Stomach smooth muscle (tissue), 2 donors: Measurements from ENCODE around the gene PNRC2.

Experiments used
- H3K27ac ChIP-seq: one replicate; pipeline ENCODE4 v1.7.0; 2013; ENCODE audit warnings: mild to moderate bottlenecking, low read length, inconsistent platforms
- H3K27me3 ChIP-seq, 2 donors: one replicate each; pipeline ENCODE4 v1.7.0; 2013; ENCODE audit warnings: low read length in 2 of 2; ENCODE audit not compliant: insufficient read depth in 2 of 2, control insufficient read depth in 1 of 2
- H3K36me3 ChIP-seq, 2 donors: one replicate each; pipeline ENCODE4 v1.7.0; 2013; ENCODE audit warnings: low read length in 2 of 2; ENCODE audit not compliant: control insufficient read depth in 2 of 2, insufficient read depth in 2 of 2
- H3K4me1 ChIP-seq: one replicate; pipeline ENCODE4 v1.7.0; 2013; ENCODE audit warnings: low read length; ENCODE audit not compliant: control insufficient read depth, insufficient read depth
- H3K4me3 ChIP-seq, 2 donors: one replicate each; pipeline ENCODE4 v1.7.0; 2013; ENCODE audit warnings: low read length in 2 of 2
- H3K9ac ChIP-seq, 2 donors: one replicate each; pipeline ENCODE4 v1.7.0; 2013; ENCODE audit warnings: low read length in 2 of 2, mild to moderate bottlenecking in 1 of 2
- H3K9me3 ChIP-seq, 2 donors: one replicate each; pipeline ENCODE4 v1.7.0; 2013; ENCODE audit warnings: low read length in 2 of 2; ENCODE audit not compliant: control insufficient read depth in 2 of 2
- donor health status: healthy.
- donor health status: Pancreatic carcinoma.

The PNRC2 gene

DNA sequence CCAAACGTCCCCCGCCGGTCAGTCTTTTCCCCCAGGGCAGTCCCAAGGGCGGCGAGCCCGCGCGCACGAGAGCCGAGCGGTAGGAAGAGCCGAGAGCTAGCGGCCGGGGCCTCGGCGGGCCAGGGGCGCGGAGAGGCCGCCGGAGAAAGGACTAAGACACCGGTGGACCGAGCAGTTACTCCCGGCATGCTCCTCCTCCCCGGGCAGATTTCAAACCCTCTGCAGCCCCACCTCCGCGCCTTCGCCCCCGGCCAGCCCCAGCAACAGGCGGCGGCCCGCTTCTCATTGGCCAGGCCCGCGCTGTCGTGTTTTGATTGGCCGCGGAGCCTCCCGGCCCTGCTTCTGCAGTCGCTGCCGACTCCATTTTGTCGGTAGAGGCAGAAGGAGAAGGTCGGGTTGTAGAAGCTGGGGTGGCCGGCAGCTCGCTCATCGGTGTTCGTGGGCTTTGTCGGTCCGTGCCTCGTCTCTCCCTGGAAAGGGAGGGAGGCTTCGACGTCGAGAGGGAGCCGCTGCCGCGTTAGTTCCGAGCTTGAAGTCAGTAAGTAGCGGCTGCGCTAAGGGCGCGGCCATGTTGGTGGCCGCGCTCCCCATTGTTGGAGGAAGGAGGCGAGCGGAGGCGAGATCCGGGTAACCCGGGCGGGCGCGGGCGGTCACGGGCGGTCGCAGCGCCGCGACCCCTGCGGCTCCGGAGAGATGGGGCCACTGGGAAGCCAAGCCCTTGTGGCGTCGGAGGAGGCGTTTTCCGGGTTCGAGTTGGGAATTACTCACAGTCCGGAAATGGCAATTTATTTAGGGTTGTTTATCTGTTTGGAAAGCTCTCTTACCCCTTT, at the start of gene PNRC2:
PNRC2 (plus strand) TSS at position 368 of the 830 bp plus-strand sequence. CDS start 1,630 bp downstream, outside the sequence.
- H3K27me3 ChIP-seq, result no peaks in the 10 kb centered on the region
- H3K4me1 ChIP-seq, result peaks cover 10% of the 10 kb centered on the region
- H3K9me3 ChIP-seq, result no peaks in the 10 kb centered on the region
- H3K27ac ChIP-seq, result peak within 1 kb of the TSS; percentile 96
- peak within 1 kb of the TSS; percentile 86 to 99 for H3K4me3 ChIP-seq
- no peaks in the 10 kb centered on the region for H3K36me3 ChIP-seq
- peak within 1 kb of the TSS; percentile 98 to 99 for H3K9ac ChIP-seq

DNA sequence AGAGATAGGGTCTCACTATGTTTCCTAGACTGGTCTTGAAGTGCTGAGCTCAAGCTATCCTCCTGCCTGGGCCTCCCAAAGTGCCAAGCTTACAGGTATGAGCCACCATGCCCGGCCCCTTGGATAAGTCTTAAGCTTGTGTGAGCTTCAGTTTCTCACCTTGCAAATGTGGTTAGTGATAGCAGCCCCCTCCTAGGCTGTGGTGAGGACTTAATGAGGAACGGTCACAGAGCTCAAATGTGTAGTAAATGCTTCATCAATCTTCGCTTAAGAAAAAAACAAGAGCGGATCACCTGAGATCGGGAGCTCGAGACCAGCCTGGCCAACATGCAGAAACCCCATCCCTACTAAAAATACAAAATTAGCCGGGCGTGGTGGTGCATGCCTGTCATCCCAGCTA, 49.5 kb upstream of the PNRC2 start:
- no peaks in the 10 kb centered on the region for H3K36me3 ChIP-seq
- H3K27me3 ChIP-seq, result peaks cover 10 to 16% of the 10 kb centered on the region in 2 donors
- H3K9me3 ChIP-seq, result no peaks in the 10 kb centered on the region
- H3K9ac ChIP-seq, result no peak overlapping the region
- H3K27ac ChIP-seq, result no peak overlapping the region
- no peak overlapping the region for H3K4me3 ChIP-seq
- no peaks in the 10 kb centered on the region for H3K4me1 ChIP-seq

DNA sequence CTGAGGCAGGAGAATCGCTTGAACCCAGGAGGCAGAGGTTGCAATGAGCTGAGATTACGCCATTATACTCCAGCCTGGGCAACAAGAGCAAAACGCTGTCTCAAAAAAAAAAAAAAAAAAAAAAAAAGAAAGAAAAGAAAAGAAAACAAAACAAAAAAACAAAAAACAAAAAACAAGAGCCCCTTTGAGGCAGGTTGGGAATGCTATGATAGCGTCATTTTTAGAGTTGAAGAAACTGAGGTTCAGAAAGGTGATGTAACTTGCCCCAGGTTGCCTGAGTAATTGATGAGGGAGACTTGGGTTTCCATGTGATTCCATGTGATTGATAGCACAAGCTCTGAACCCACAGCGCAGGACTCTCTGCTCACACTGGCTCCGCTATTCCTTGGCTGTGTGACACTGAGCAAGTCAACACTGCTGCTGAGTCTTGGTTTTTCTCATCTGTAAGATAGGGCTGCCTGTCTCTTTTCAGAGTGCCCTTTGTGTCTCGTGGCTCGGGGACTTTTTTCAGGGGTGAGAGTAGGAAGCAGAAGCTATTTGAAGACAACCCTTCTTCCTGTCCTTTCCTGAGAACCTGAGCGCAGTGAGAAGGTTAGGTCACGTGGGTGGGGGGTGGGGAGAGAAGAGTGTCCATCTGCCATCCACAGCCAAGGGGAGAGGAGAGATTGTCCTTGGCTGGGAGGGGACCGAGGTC, 48.9 kb upstream of the PNRC2 start:
- Histone ChIP-seq H3K4me3 (no peak overlapping the region), H3K36me3 (no peaks in the 10 kb centered on the region), H3K4me1 (no peaks in the 10 kb centered on the region), H3K9me3 (no peaks in the 10 kb centered on the region), H3K9ac (no peak overlapping the region), H3K27me3 (peaks cover 10 to 14% of the 10 kb centered on the region in 2 donors), H3K27ac (no peak overlapping the region)

GRCh38 chr1:23911921-23912320, 47.7 kb upstream of the PNRC2 start:
- H3K36me3 ChIP-seq, result no peaks in the 10 kb centered on the region
- H3K9ac ChIP-seq, result no peak overlapping the region
- no peak overlapping the region for H3K4me3 ChIP-seq
- no peak overlapping the region for H3K27ac ChIP-seq
- H3K27me3 ChIP-seq, result peaks cover 10% of the 10 kb centered on the region in 2 donors
- peaks cover 2% of the 10 kb centered on the region for H3K4me1 ChIP-seq
- H3K9me3 ChIP-seq, result no peaks in the 10 kb centered on the region

DNA sequence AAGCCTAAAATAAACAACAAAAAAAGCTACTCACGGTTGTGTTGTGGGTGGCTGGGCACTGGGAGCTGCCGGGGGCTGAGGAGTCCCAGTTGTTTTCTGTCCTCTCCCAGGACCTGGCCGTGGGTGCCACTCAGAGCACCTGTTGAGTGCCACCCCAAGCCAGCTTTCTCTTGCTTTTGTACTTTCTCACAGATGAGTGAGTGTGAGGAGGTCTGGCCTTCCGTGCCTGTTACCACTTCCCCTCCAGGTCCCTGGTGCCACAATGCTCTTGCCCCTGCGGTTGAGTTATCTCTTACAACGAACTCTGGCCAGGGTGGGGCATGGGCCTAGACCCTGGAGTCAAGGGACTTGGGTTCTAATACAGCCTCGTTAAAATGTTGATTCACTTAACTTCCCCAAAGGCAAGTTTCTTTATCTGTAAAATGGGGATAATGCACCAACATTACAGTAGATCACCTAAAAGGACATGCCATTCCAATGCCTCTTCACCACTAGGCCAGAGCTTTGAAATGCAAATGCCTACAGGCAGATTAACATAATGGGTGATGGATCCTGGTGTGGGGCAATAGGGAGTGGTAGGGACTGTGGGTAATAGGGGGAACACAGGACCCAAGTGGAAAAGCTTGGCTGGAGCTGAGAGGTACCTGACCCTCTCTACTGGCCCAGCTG, 46.3 kb upstream of the PNRC2 start, which contains the start of gene CNR2:
CNR2 (minus strand) TSS at position 151 of the 669 bp plus-strand sequence. CDS start 37,745 bp downstream, outside the sequence.
- Histone ChIP-seq H3K36me3 (no peaks in the 10 kb centered on the region), H3K9me3 (no peaks in the 10 kb centered on the region), H3K27ac (no peak within 1 kb of the TSS), H3K4me3 (no peak within 1 kb of the TSS), H3K4me1 (peaks cover 2% of the 10 kb centered on the region), H3K27me3 (peaks cover 9 to 10% of the 10 kb centered on the region in 2 donors), H3K9ac (no peak within 1 kb of the TSS)

- H3K9me3 ChIP-seq, result no peaks in the 10 kb centered on the region
- H3K4me3 ChIP-seq, result no peak overlapping the region
- H3K4me1 ChIP-seq, result peaks cover 5% of the 10 kb centered on the region
- H3K27ac ChIP-seq, result no peak overlapping the region
- no peaks in the 10 kb centered on the region for H3K36me3 ChIP-seq
- H3K27me3 ChIP-seq, result no peaks in the 10 kb centered on the region
- H3K9ac ChIP-seq, result no peak overlapping the region
These were observed 44.7 kb upstream of the PNRC2 start for GRCh38 chr1:23914921-23915320.

DNA sequence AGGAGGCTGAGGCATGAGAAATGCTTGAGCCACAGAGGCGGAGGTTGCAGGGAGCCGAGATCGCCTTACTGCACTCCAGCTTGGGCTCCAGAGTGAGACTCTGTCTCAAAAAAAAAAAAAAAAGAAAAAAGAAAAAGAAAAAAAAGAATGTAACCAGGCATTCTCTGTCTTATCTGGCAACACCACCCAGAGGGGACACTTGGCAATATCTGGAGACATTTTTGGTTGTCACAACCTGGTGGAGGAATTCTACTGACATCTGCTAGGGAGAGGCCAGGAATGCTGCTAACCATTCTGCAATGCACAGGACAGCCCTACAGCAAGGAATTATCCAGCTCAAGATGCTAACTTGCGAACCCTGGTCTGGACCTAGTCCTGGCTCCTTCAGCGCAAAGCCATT, 44.2 kb upstream of the PNRC2 start:
- Histone ChIP-seq H3K4me1 (peaks cover 10% of the 10 kb centered on the region), H3K9ac (no peak overlapping the region), H3K27me3 (no peaks in the 10 kb centered on the region), H3K4me3 (no peak overlapping the region), H3K27ac (no peak overlapping the region), H3K9me3 (no peaks in the 10 kb centered on the region), H3K36me3 (no peaks in the 10 kb centered on the region)

DNA sequence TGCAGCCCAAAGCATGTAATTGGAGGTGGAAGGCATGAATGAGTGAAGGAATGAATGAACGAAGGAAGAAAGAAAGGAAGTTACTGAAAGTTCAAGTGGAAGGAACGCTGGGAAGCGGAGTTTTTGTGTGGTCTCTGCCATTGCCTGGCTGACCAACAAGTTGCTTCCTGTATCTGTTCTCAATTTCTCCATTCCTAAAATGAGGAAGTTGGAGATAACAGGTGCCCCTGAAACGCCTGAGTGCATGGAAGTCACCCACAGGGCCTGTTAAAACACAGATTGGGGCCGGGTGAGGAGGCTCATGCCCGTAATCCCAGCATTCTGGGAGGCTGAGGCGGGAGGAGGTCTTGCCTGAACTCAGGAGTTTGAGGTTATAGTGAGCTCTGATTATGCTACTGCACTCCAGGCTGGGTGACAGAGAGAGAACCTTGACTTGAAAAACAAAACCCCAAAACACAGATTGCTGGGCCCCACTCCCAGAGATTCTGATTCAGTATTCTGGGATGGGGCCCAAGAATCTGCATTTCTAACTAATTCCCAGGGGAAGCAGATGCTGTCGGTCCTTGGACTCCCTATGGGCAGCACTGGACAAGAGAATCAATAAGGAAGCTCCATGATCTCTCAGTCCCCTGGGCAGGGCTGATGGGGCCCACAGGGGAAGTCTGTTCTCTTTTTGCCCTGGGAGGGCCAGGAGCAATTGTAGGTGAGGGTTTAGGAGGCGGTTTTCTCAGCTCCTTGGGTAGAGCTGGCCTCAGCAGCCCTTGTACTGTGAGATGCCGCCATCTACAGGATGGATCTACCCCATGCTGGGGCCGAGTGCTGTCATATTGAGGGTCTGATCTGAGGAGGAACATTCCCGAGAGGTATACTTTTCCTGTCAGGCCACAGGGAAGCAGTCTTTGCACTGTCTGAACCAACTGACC, 43.2 kb upstream of the PNRC2 start:
- no peak overlapping the region for H3K9ac ChIP-seq
- H3K36me3 ChIP-seq, result no peaks in the 10 kb centered on the region

DNA sequence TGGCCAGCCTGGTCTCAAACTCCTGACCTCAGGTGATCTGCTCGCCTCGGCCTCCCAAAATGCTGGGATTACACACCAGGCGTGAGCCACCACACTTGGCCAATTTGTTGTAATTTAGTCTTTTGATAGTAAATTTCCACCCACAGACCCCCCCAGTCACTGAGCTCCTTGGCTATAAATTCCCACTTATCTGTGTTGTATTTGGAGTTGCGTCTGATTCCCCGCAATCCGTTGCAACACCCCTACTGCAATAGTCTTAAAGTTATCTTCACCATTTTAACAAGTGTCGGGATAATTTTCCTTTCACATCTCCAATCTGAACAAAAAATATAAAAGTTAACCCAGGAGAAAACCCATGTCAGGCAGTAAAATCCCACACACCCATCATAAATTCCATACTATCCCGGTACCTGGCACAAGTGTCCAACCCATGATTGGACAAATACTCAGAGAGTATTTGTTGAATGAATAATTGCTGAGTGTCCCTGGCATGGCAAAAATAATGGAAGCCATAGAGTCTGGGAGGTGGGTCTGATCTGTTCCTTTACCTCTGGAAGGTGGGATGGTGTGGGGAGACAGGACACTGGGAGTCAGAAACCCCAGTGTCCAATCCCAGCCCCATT, 37.2 kb upstream of the PNRC2 start:
- no peak overlapping the region for H3K9ac ChIP-seq
- no peak overlapping the region for H3K4me3 ChIP-seq
- H3K4me1 ChIP-seq, result peaks cover 19% of the 10 kb centered on the region
- no peaks in the 10 kb centered on the region for H3K27me3 ChIP-seq
- no peaks in the 10 kb centered on the region for H3K9me3 ChIP-seq
- H3K27ac ChIP-seq, result no peak overlapping the region
- no peaks in the 10 kb centered on the region for H3K36me3 ChIP-seq

More for the DNA sequence above, 43.2 kb upstream of the PNRC2 start:
- peak overlapping the region; percentile 11 for H3K27ac ChIP-seq
- no peak overlapping the region for H3K4me3 ChIP-seq
- H3K4me1 ChIP-seq, result peaks cover 18% of the 10 kb centered on the region
- no peaks in the 10 kb centered on the region for H3K9me3 ChIP-seq
- H3K27me3 ChIP-seq, result no peaks in the 10 kb centered on the region
